Sigmoid colon (tissue), 4 donors: ENCODE results near the gene LIPG.

Experiments
- CTCF ChIP-seq, 4 experiments: fragments of 450-650 bp in 3 of 4; fragments of 200-600 bp in 1 of 4; IDR thresholded peaks; one replicate each; pipeline ENCODE4 v1.5.1; 2016 to 2019; ENCODE audit warnings: antibody characterized with exemption in 4 of 4, mild to moderate bottlenecking in 3 of 4, moderate library complexity in 2 of 4
- EP300 ChIP-seq, 4 donors: sonication (generic); formaldehyde crosslinking; IDR thresholded peaks; one replicate each; pipeline ENCODE4 v1.6.1; 2017; ENCODE audit warnings: antibody characterized with exemption in 4 of 4
- POLR2AphosphoS5 ChIP-seq, 4 donors: sonication (generic); formaldehyde crosslinking; IDR thresholded peaks; one replicate each; pipeline ENCODE4 v1.6.1; 2017; ENCODE audit warnings: antibody characterized with exemption in 4 of 4

GRCh38 chr18:49628119-49628518 lies 66.3 kb downstream of the LIPG start:
- no peak for TF ChIP-seq CTCF (IDR thresholded peaks at IDR 0.05)
- no peak for TF ChIP-seq EP300 (IDR thresholded peaks at IDR 0.05)
- no peak for TF ChIP-seq POLR2AphosphoS5 (IDR thresholded peaks at IDR 0.05)
